K562 (cell line): ENCODE data around the gene CDK11B. TPM values are rescaled to one million over a fixed set of nuclear protein-coding genes. Genes with fewer than 3 reads are reported as not detected.
A peak's percentile ranks its signal among the peaks of the same experiment; 100 is the strongest.

ENCODE experiments used
- ATAC-seq: fragments of 200-7000 bp; cut with Tn5 transposase; 3 replicates; pipeline ENCODE4 v1.9.1; 2020; ENCODE audit warnings: moderate library complexity
- BruUV-seq: library from RNA; stranded (reverse); fragments of 400-500 nt; replicated peaks from 2 replicates; lab custom pipeline; 2021; lab: Mats Ljungman, UMichigan
- CTCF ChIA-PET: fragments of 300-600 bp; formaldehyde crosslinking; extraction: SDS; loops from one replicate; lab custom pipeline; 2021; ENCODE audit warnings: low intra/inter-chr PET ratio; lab: Yijun Ruan, JAX
- POLR2A ChIA-PET: fragments of 300-600, 350-650 bp; sonication (Branson Sonifier 250); formaldehyde crosslinking; extraction: SDS; loops from one replicate; lab custom pipeline; 2021; ENCODE audit warnings: antibody characterized with exemption, inconsistent platforms; lab: Yijun Ruan, JAX
- DNase-seq, 4 experiments: peaks; one replicate each; pipeline versions ENCODE4 v3.0.0 to v3.0.0-alpha.2; 2011 to 2018; ENCODE audit warnings: low spot score in 3 of 4, mixed read lengths in 3 of 4; ENCODE audit errors: extremely low read depth in 1 of 4
- FAIRE-seq: peaks from 2 replicates; lab custom pipeline; 2011; peaks lifted over from hg19 to GRCh38; lab: Jason Lieb, UNC
- H2AFZ ChIP-seq: 2 replicates; pipeline ENCODE4 v1.6.0; 2011; ENCODE audit warnings: low read depth, low read length, control low read depth, inconsistent platforms
- H3K27ac ChIP-seq: fragments of 200-600 bp; 3 replicates; pipeline ENCODE4 v1.8.0; 2011; ENCODE audit warnings: low read depth, mild to moderate bottlenecking, control low read depth, inconsistent platforms, low read length, moderate library complexity, mixed read lengths; ENCODE audit errors: extremely low read depth
- H3K27me3 ChIP-seq, 2 experiments: fragments of 300-600 bp in 1 of 2; 2 replicates in 1 of 2; 3 replicates in 1 of 2; pipeline versions ENCODE4 v1.6.0 to v1.8.0; 2011; ENCODE audit warnings: inconsistent platforms in 2 of 2, low read length in 2 of 2, mild to moderate bottlenecking in 1 of 2, mixed read lengths in 1 of 2, moderate library complexity in 1 of 2; ENCODE audit not compliant: control insufficient read depth in 2 of 2, insufficient read depth in 2 of 2
- H3K36me3 ChIP-seq: fragments of 300-600 bp; 3 replicates; pipeline ENCODE4 v1.8.0; 2011; ENCODE audit warnings: mild to moderate bottlenecking, low read length, inconsistent platforms; ENCODE audit not compliant: control insufficient read depth, insufficient read depth
- H3K4me1 ChIP-seq, 2 experiments: fragments of 200-600 bp in 1 of 2; replicated peaks in 1 of 2; 2 replicates in 1 of 2; 3 replicates in 1 of 2; pipeline versions ENCODE4 v1.5.1 to v1.8.0; 2011; ENCODE audit warnings: inconsistent platforms in 2 of 2, low read length in 2 of 2, mild to moderate bottlenecking in 1 of 2, mixed read lengths in 1 of 2, moderate library complexity in 1 of 2; ENCODE audit not compliant: control insufficient read depth in 2 of 2, insufficient read depth in 2 of 2
- H3K4me2 ChIP-seq: 2 replicates; pipeline ENCODE4 v1.6.1; 2011; ENCODE audit warnings: low read length, control low read depth, inconsistent platforms, mixed read lengths; ENCODE audit not compliant: insufficient read depth
- H3K4me3 ChIP-seq: fragments of 200-600 bp; sonication (generic), shearing (Covaris generic); 2 replicates; pipeline ENCODE4 v1.5.1; 2016; ENCODE audit warnings: control low read depth, inconsistent platforms
- H3K79me2 ChIP-seq: fragments of 200-600 bp; 3 replicates; pipeline ENCODE4 v1.8.0; 2011; ENCODE audit warnings: low read length, inconsistent platforms; ENCODE audit not compliant: control insufficient read depth, insufficient read depth
- H3K9ac ChIP-seq, 2 experiments: 2 replicates each; pipeline versions ENCODE4 v1.6.0 to v1.6.1; 2011; ENCODE audit warnings: low read depth in 2 of 2, low read length in 2 of 2, control low read depth in 1 of 2, inconsistent platforms in 1 of 2, mild to moderate bottlenecking in 1 of 2, mixed read lengths in 1 of 2; ENCODE audit not compliant: insufficient read depth in 1 of 2
- H3K9me1 ChIP-seq: one replicate; pipeline ENCODE4 v1.6.0; 2011; ENCODE audit warnings: inconsistent platforms, mild to moderate bottlenecking, low read length, moderate library complexity; ENCODE audit not compliant: control insufficient read depth, insufficient read depth
- H3K9me3 ChIP-seq: replicated peaks from 2 replicates; pipeline ENCODE4 v1.5.1; 2011; ENCODE audit warnings: low read depth, low read length, inconsistent platforms; ENCODE audit not compliant: control insufficient read depth, insufficient read depth
- H4K20me1 ChIP-seq: replicated peaks from 2 replicates; pipeline ENCODE4 v1.6.1; 2011; ENCODE audit warnings: low read length, inconsistent platforms, mixed read lengths; ENCODE audit not compliant: control insufficient read depth, insufficient read depth
- CEBPZ ChIP-seq: fragments of 150-350 bp; IDR thresholded peaks from 2 replicates; pipeline ENCODE4 v1.6.1; 2014; ENCODE audit warnings: low read depth, mild to moderate bottlenecking, low read length, borderline replicate concordance
- CHAMP1 ChIP-seq: fragments of 450-650 bp; IDR thresholded peaks from 2 replicates; pipeline ENCODE4 v1.6.1; 2016; ENCODE audit warnings: mild to moderate bottlenecking
- EGR1 ChIP-seq: fragments of 450-650 bp; conservative IDR thresholded peaks from 2 replicates; pipeline ENCODE4 v1.6.1; 2017; ENCODE audit warnings: mild to moderate bottlenecking
- NUFIP1 ChIP-seq: fragments of 450-650 bp; IDR thresholded peaks from 2 replicates; pipeline ENCODE4 v1.6.1; 2018; ENCODE audit not compliant: partially characterized antibody
- RREB1 ChIP-seq: fragments of 250-450 bp; sonication (Bioruptor Pico); IDR thresholded peaks from 2 replicates; pipeline ENCODE4 v1.4.0; 2020
- WGBS: fragments of 100-300 bp; shearing (Covaris generic); methylation state at CpG from one replicate; pipeline ENCODE4 v1.1.6; 2016; ENCODE audit warnings: low coverage, mixed read lengths; ENCODE audit not compliant: insufficient coverage; ENCODE audit errors: missing lambda C conversion rate; 5-methylcytosine and 5-hydroxymethylcytosine counted together
- in situ Hi-C: fragments of 300-500 bp; cut with MboI; formaldehyde crosslinking; loops from 4 replicates; pipeline ENCODE4 v1.15.0; 2018; ENCODE audit warnings: inconsistent platforms, mixed read lengths
- intact Hi-C: fragments of 100-400 bp; cut with micrococcal nuclease; formaldehyde crosslinking; loops from 2 replicates; pipeline ENCODE4 v1.14.2; 2022
- polyA plus RNA-seq, 8 experiments: library from polyadenylated mRNA; depleted of rRNA in 4 of 8; stranded (reverse) in 5 of 8; unstranded in 3 of 8; fragments of >200 nt; fragmentation: Nextera tagmentation in 2 of 8; fragmentation: Illumina TruSeq in 1 of 8; extraction: Ambion mirVana in 2 of 8; extraction: Trizol in 1 of 8; gene quantifications; 2 replicates each; pipeline versions ENCODE4 v1.2.1 to v1.2.3, GENCODE V29; 2011 to 2014; ENCODE audit warnings: inconsistent platforms in 1 of 8, missing spikeins in 1 of 8
- total RNA-seq, 7 experiments: library from RNA; depleted of rRNA in 6 of 7; stranded (reverse); fragments of >200 nt in 6 of 7; fragmentation: Illumina TruSeq in 2 of 7; extraction: Trizol in 2 of 7; gene quantifications; 2 replicates each; pipeline versions ENCODE4 v1.2.1 to v1.2.3, GENCODE V29; 2011 to 2021; ENCODE audit warnings: low replicate concordance in 1 of 7

CDK11B gene
- total and polyA plus RNA-seq, 9 of the 15 experiments (the other 6 are each of a cell fraction or from before 2014, with no cell fraction given): 2.8 to 52.2 (median 19.5) TPM

DNA sequence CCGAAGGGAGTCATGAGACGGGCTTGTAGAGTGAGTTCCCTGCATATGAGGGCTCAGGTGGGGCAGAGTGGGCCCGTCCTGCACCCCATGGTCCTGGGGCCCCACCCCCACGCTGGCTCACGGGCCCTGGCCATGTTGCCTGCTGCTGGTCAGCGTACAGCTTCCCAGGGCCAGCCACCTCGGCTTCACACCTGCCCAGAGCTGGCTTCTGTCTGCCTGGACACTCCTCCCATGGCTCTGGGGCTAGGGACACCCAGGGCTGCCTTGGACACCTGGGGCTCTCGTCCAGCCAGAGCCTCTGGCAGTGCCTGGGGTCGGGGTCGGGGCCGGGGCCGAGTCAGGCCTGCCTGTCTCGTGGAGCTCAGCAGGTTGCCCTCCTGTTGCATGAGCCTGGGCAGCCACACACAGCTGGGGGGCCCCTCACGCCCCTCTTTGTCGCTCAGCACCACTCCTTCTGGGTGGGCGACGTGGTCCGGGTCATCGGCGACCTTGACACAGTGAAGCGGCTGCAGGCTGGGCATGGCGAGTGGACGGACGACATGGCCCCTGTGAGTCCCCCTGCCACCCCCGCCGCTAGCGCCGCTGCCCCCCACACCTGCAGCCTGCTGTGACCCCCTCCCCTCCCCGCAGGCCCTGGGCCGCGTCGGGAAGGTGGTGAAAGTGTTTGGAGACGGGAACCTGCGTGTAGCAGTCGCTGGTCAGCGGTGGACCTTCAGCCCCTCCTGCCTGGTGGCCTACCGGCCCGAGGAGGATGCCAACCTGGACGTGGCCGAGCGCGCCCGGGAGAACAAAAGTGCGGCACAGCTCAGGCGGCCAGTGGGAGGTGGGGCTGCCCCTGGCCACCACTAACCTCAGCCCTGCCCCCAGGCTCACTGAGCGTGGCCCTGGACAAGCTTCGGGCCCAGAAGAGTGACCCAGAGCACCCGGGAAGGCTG is 32.3 kb downstream of the CDK11B start (continued):
- TF ChIP-seq RREB1 (CRISPR knock-in tag): no peak
- TF ChIP-seq, all 486 proteins: peak for 0

DNA sequence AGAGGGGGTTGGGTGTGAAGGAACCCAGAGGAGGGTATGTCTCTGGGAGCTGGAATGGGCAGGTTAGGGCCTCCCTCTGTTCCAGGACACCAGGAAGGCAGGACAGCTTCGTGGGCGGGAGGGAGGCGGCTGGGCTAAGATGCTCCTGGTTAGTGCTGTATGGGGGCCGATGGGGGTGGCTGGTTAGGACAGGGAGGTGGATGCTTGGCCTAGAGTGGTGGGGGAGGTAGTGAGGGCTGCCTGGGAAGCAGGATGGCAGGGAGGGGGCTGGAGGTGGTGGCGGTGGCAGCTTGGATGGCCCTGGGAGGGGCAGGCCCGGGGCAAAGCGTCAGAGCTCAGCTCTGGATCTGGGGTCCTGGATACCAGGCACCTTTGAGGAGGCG is 33.0 kb downstream of the CDK11B start:
- DNase-seq (no peak), ATAC-seq (no peak), FAIRE-seq (no peak)
- H3K4me3 ChIP-seq: no peak overlapping the region
- no TSS peak for BruUV-seq
- peak overlapping the region in 1 of 2 experiments; percentile 52; a peak in 2 of 4 replicates for H3K9ac ChIP-seq
- H3K9me1 ChIP-seq: no peaks in the 10 kb centered on the region
- in situ Hi-C loops: no loop called here
- WGBS: 53% methylated on average over 8 of the region's 8 CpGs
- intact Hi-C loops: no loop called here
- ChIA-PET CTCF (no interaction called here), POLR2A (interaction anchor here (1.2 to 1.6 kb wide), 2 partner anchors 10 to 23 kb away, joined by 3 to 4 read pairs; partner anchors contain the start of gene MIB2)
- no peak overlapping the region for H3K4me2 ChIP-seq
- H3K79me2 ChIP-seq: no peaks in the 10 kb centered on the region
- no peak overlapping the region for H3K27ac ChIP-seq
- H4K20me1 ChIP-seq: peaks cover 1% of the 10 kb centered on the region; the same call in 1 of the 2 replicates
- H2AFZ ChIP-seq: no peak overlapping the region
- no peaks in the 10 kb centered on the region for H3K27me3 ChIP-seq
- H3K36me3 ChIP-seq: no peaks in the 10 kb centered on the region
- H3K9me3 ChIP-seq: no peaks in the 10 kb centered on the region
- peaks cover 0 to 86% of the 10 kb centered on the region in 2 experiments; a peak in 3 of 5 replicates for H3K4me1 ChIP-seq
- no peak for TF ChIP-seq EGR1
- no peak for TF ChIP-seq CEBPZ
- TF ChIP-seq CHAMP1: no peak
- no peak for TF ChIP-seq NUFIP1
